IMR-90 (cell line): ENCODE results near the gene LEMD1. TPM values are rescaled to one million over a fixed set of nuclear protein-coding genes. Genes with fewer than 3 reads are reported as not detected.
A peak's percentile ranks its signal among the peaks of the same experiment; 100 is the strongest.

ENCODE experiments used
- ATAC-seq: fragments of 200-7000 bp; cut with Tn5 transposase; 2 replicates; pipeline ENCODE4 v1.9.1; 2020; ENCODE audit warnings: low read depth, mild to moderate bottlenecking, moderate library complexity
- BruUV-seq: library from RNA; stranded (reverse); fragments of 400-500 nt; replicated peaks from 2 replicates; lab custom pipeline; 2021; lab: Mats Ljungman, UMichigan
- CTCF ChIA-PET: fragments of 300-600 bp; formaldehyde crosslinking; extraction: SDS; loops from one replicate; lab custom pipeline; 2021; ENCODE audit warnings: antibody characterized with exemption; lab: Yijun Ruan, JAX
- POLR2A ChIA-PET: fragments of 300-600 bp; sonication (Branson Sonifier 250); formaldehyde crosslinking; loops from one replicate; lab custom pipeline; 2022; ENCODE audit warnings: antibody characterized with exemption; ENCODE audit not compliant: unreplicated experiment; lab: Charles Lee
- DNase-seq: peaks from one replicate; pipeline ENCODE4 v3.0.0; 2013
- H2AFZ ChIP-seq: replicated peaks from 2 replicates; pipeline ENCODE3; 2013; ENCODE audit warnings: low read length, mild to moderate bottlenecking; ENCODE audit not compliant: poor library complexity
- H2AK5ac ChIP-seq: 2 replicates; pipeline ENCODE4 v1.6.1; 2013; ENCODE audit warnings: low read depth, low read length, inconsistent platforms
- H2AK9ac ChIP-seq: replicated peaks from 2 replicates; pipeline ENCODE3; 2013; ENCODE audit warnings: mild to moderate bottlenecking, low read depth, low read length, moderate library complexity; ENCODE audit not compliant: poor library complexity
- H2BK120ac ChIP-seq: 2 replicates; pipeline ENCODE4 v1.6.1; 2013; ENCODE audit warnings: low read depth, low read length, inconsistent platforms
- H2BK15ac ChIP-seq: 3 replicates; pipeline ENCODE4 v1.6.1; 2013; ENCODE audit warnings: low read depth, low read length, inconsistent platforms
- H2BK20ac ChIP-seq: 2 replicates; pipeline ENCODE4 v1.6.1; 2013; ENCODE audit warnings: low read depth, mild to moderate bottlenecking, inconsistent platforms, low read length, moderate library complexity
- H2BK5ac ChIP-seq: 2 replicates; pipeline ENCODE4 v1.6.1; 2013; ENCODE audit warnings: mild to moderate bottlenecking, low read depth, low read length, inconsistent platforms; ENCODE audit not compliant: poor library complexity, severe bottlenecking
- H3K14ac ChIP-seq: replicated peaks from 2 replicates; pipeline ENCODE4 v1.6.1; 2013; ENCODE audit warnings: low read depth, low read length, inconsistent platforms
- H3K18ac ChIP-seq: 2 replicates; pipeline ENCODE4 v1.6.1; 2013; ENCODE audit warnings: low read depth, low read length, control low read depth
- H3K23ac ChIP-seq: 2 replicates; pipeline ENCODE4 v1.6.1; 2013; ENCODE audit warnings: low read depth, low read length, inconsistent platforms
- H3K27ac ChIP-seq: 2 replicates; pipeline ENCODE4 v1.5.1; 2013; ENCODE audit warnings: mild to moderate bottlenecking, control low read depth, low read length; ENCODE audit not compliant: insufficient read depth
- H3K27me3 ChIP-seq: 2 replicates; pipeline ENCODE4 v1.6.1; 2013; ENCODE audit warnings: low read length; ENCODE audit not compliant: control insufficient read depth, insufficient read depth
- H3K36me3 ChIP-seq: 2 replicates; pipeline ENCODE4 v1.6.1; 2013; ENCODE audit warnings: low read length, mixed read lengths; ENCODE audit not compliant: control insufficient read depth, insufficient read depth
- H3K4ac ChIP-seq: 2 replicates; pipeline ENCODE4 v1.6.1; 2013; ENCODE audit warnings: low read depth, low read length, inconsistent platforms
- H3K4me1 ChIP-seq: 2 replicates; pipeline ENCODE4 v1.6.1; 2013; ENCODE audit warnings: low read length, mixed read lengths; ENCODE audit not compliant: control insufficient read depth, insufficient read depth
- H3K4me2 ChIP-seq: 2 replicates; pipeline ENCODE4 v1.6.1; 2013; ENCODE audit warnings: low read depth, mild to moderate bottlenecking, control low read depth, low read length, moderate library complexity
- H3K4me3 ChIP-seq: 2 replicates; pipeline ENCODE4 v1.5.1; 2013; ENCODE audit warnings: low read depth, mild to moderate bottlenecking, control low read depth, low read length, moderate library complexity; ENCODE audit not compliant: insufficient read depth
- H3K56ac ChIP-seq: 2 replicates; pipeline ENCODE4 v1.6.1; 2013; ENCODE audit warnings: low read length, inconsistent platforms; ENCODE audit not compliant: insufficient read depth; ENCODE audit errors: extremely low read depth
- H3K79me1 ChIP-seq, 2 experiments: 2 replicates each; pipeline ENCODE4 v1.6.1; 2013; ENCODE audit warnings: low read length in 2 of 2, inconsistent platforms in 1 of 2, low read depth in 1 of 2
- H3K9ac ChIP-seq: 2 replicates; pipeline ENCODE4 v1.6.1; 2013; ENCODE audit warnings: low read depth, low read length, control low read depth
- H3K9me1 ChIP-seq: 2 replicates; pipeline ENCODE4 v1.6.1; 2013; ENCODE audit warnings: low read length, inconsistent platforms; ENCODE audit not compliant: insufficient read depth
- H3K9me3 ChIP-seq: 2 replicates; pipeline ENCODE4 v1.6.1; 2013; ENCODE audit warnings: low read length; ENCODE audit not compliant: control insufficient read depth, insufficient read depth
- H4K20me1 ChIP-seq: 2 replicates; pipeline ENCODE4 v1.6.1; 2013; ENCODE audit warnings: low read length, inconsistent platforms; ENCODE audit not compliant: insufficient read depth
- H4K5ac ChIP-seq: 2 replicates; pipeline ENCODE4 v1.6.1; 2013; ENCODE audit warnings: mild to moderate bottlenecking, low read depth, low read length, control low read depth
- H4K8ac ChIP-seq, 2 experiments: 2 replicates each; pipeline ENCODE4 v1.6.1; 2013; ENCODE audit warnings: low read depth in 2 of 2, low read length in 2 of 2, control low read depth in 1 of 2, inconsistent platforms in 1 of 2
- H4K91ac ChIP-seq: 2 replicates; pipeline ENCODE4 v1.6.1; 2013; ENCODE audit warnings: low read depth, low read length, inconsistent platforms; ENCODE audit not compliant: insufficient read depth
- BHLHE40 ChIP-seq: fragments of 150-350 bp; IDR thresholded peaks from 2 replicates; pipeline ENCODE4 v1.6.1; 2016; ENCODE audit warnings: mild to moderate bottlenecking, low read depth, low read length
- CHD1 ChIP-seq: IDR thresholded peaks from 2 replicates; pipeline ENCODE4 v1.6.1; 2012; ENCODE audit warnings: low read depth, low read length, improper control_type of control experiment
- FOS ChIP-seq: fragments of 150-350 bp; IDR thresholded peaks from 2 replicates; pipeline ENCODE4 v1.6.1; 2016; ENCODE audit warnings: low read depth, low read length
- MAFK ChIP-seq: IDR thresholded peaks from 2 replicates; pipeline ENCODE4 v1.6.1; 2012; ENCODE audit warnings: low read depth, low read length, improper control_type of control experiment
- MAZ ChIP-seq: IDR thresholded peaks from 2 replicates; pipeline ENCODE4 v1.6.1; 2012; ENCODE audit warnings: low read depth, mild to moderate bottlenecking, low read length, improper control_type of control experiment, moderate library complexity, borderline replicate concordance
- MXI1 ChIP-seq: IDR thresholded peaks from 2 replicates; pipeline ENCODE4 v1.6.1; 2012; ENCODE audit warnings: low read depth, mild to moderate bottlenecking, low read length, moderate library complexity, borderline replicate concordance
- NFE2L2 ChIP-seq: fragments of 150-350 bp; IDR thresholded peaks from 2 replicates; pipeline ENCODE4 v1.6.1; 2016; ENCODE audit warnings: low read depth, mild to moderate bottlenecking, low read length
- POLR2A ChIP-seq: IDR thresholded peaks from 2 replicates; pipeline ENCODE4 v1.6.1; 2012; ENCODE audit warnings: mild to moderate bottlenecking, low read depth, low read length
- RAD21 ChIP-seq: IDR thresholded peaks from 2 replicates; pipeline ENCODE4 v1.6.1; 2012; ENCODE audit warnings: low read length, improper control_type of control experiment
- RCOR1 ChIP-seq: IDR thresholded peaks from 2 replicates; pipeline ENCODE4 v1.6.1; 2012; ENCODE audit warnings: mild to moderate bottlenecking, low read length, improper control_type of control experiment; ENCODE audit not compliant: insufficient replicate concordance
- SMC3 ChIP-seq: fragments of 150-350 bp; IDR thresholded peaks from 2 replicates; pipeline ENCODE4 v1.6.1; 2016; ENCODE audit warnings: low read depth, mild to moderate bottlenecking, antibody characterized with exemption, low read length, moderate library complexity
- WGBS, 2 experiments: methylation state at CpG; one replicate each; pipeline versions ENCODE4 v1.1.5 to v1.1.7; 2013; ENCODE audit warnings: missing lambda C conversion rate in 2 of 2; ENCODE audit not compliant: insufficient read length in 1 of 2; ENCODE audit errors: extremely low coverage in 2 of 2; 5-methylcytosine and 5-hydroxymethylcytosine counted together
- dilution Hi-C: fragments of 300-500 bp; cut with HindIII; formaldehyde crosslinking; loops from one replicate; pipeline ENCODE4 v1.14.3; 2018; ENCODE audit warnings: low sequenced_read_pairs; ENCODE audit not compliant: unreplicated experiment
- in situ Hi-C: fragments of 300-500 bp; cut with MboI; formaldehyde crosslinking; loops from 3 replicates; pipeline ENCODE4 v1.14.3; 2019; ENCODE audit warnings: low sequenced_read_pairs, inconsistent platforms, mixed read lengths
- intact Hi-C: fragments of 100-400 bp; cut with micrococcal nuclease; formaldehyde crosslinking; loops from 2 replicates; pipeline ENCODE4 v1.10.0; 2022
- polyA plus RNA-seq, 3 experiments: library from polyadenylated mRNA; depleted of rRNA; stranded (reverse); fragments of >200 nt; gene quantifications; 2 replicates each; pipeline ENCODE4 v1.2.3, GENCODE V29; 2012; ENCODE audit warnings: low replicate concordance in 1 of 3
- total RNA-seq: library from RNA; depleted of rRNA; stranded (reverse); fragments of >200 nt; gene quantifications from 2 replicates; pipeline ENCODE4 v1.2.3, GENCODE V29; 2012
- TF ChIP-seq, protein P1 (sequence below): fragments of 150-350 bp; IDR thresholded peaks from 2 replicates; pipeline ENCODE4 v1.6.1; 2017; ENCODE audit warnings: mild to moderate bottlenecking, antibody characterized with exemption, low read length, low read depth
- TF ChIP-seq, protein P2 (sequence below): conservative IDR thresholded peaks from 2 replicates; pipeline ENCODE4 v1.5.1; 2012; ENCODE audit warnings: mild to moderate bottlenecking, low read depth, low read length, improper control_type of control experiment
- TF ChIP-seq, protein P3 (sequence below): fragments of 150-350 bp; IDR thresholded peaks from 2 replicates; pipeline ENCODE4 v1.6.1; 2016; ENCODE audit warnings: low read depth, mild to moderate bottlenecking, low read length, moderate library complexity, borderline replicate concordance

Gene LEMD1
- total and polyA plus RNA-seq, 2 of the 4 experiments (the other 2 are of a cell fraction), result not detected

DNA sequence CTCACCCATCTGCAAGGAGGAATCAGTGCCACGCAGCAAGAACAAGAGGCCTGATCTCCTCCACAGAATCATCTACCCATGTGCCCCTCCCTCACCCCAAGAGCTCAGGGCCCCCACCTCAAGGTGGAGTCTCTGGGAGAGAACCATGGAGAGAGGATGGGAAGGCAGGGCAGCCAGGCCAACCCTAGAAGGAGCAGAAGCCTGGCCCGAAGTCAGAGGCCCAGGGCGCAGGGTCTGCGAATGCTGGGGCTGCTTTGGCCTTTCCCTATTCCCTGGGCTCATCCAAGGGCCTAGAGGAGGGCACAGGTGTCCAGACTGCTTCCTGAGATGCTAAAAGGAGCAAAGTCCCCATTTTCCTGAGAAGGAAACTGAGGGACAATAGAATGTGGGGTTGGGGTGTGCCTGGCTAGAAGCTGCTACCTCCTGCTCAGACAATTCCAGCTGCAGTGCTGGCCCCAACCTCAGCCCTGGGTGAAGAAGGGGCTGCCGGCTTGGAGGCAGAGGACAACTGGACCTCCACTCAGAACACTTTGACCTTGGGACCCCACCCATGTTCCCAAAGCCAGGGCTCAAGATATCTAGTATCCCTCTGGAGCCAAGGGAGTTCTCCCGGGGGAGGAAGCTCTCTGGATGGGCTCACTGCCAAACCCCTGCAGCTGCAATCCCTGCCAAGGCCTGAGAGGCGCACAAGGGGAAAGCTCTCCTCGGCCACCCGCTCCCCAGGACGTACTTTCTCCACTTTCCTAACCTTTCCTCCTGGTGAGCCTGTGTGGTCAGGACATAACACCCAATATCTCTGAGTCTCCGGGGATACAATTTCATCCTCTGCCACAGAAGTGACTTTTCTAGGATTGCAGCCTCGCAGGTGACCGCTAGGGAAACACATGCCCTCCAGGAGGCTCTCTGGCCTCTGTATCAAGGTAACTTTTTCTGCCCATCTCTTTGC lies 16.6 kb upstream of the LEMD1 start:
- H3K27me3 ChIP-seq, result peaks cover 75% of the 10 kb centered on the region
- no peaks in the 10 kb centered on the region for H3K79me1 ChIP-seq
- H4K5ac ChIP-seq, result no peak overlapping the region
- H3K4ac ChIP-seq, result no peak overlapping the region
- no peak overlapping the region for H3K4me3 ChIP-seq
- no peak overlapping the region for H3K18ac ChIP-seq
- H2BK120ac ChIP-seq, result no peak overlapping the region
- H2AK5ac ChIP-seq, result no peak overlapping the region
- dilution Hi-C loops (no loop called here), in situ Hi-C loops (no loop called here), intact Hi-C loops (no loop called here)
- H2BK20ac ChIP-seq, result no peak overlapping the region
- H3K56ac ChIP-seq, result no peak overlapping the region
- H2AK9ac ChIP-seq, result no peak overlapping the region
- H3K9ac ChIP-seq, result no peak overlapping the region
- DNase-seq (peak; percentile 65), ATAC-seq (peak; percentile 84)
- no peaks in the 10 kb centered on the region for H3K9me3 ChIP-seq
- H2AFZ ChIP-seq, result no peak overlapping the region
- H3K27ac ChIP-seq, result no peak overlapping the region
- H2BK5ac ChIP-seq, result no peak overlapping the region
- H4K8ac ChIP-seq, result no peak overlapping the region
- H4K20me1 ChIP-seq, result no peaks in the 10 kb centered on the region
- H4K91ac ChIP-seq, result no peak overlapping the region
- H3K9me1 ChIP-seq, result no peaks in the 10 kb centered on the region
- no peak overlapping the region for H2BK15ac ChIP-seq
- ChIA-PET POLR2A (no interaction called here), CTCF (interaction anchor here (0.8 to 1.2 kb wide), 4 partner anchors 12 to 84 kb away, joined by 3 to 5 read pairs (median 4); no protein-coding TSS in a partner anchor)
- H3K14ac ChIP-seq, result no peak overlapping the region
- BruUV-seq, result no TSS peak
- no peaks in the 10 kb centered on the region for H3K4me1 ChIP-seq
- no peak overlapping the region for H3K23ac ChIP-seq
- 49% methylated on average over 5 of the region's 13 CpGs; no CpG with 5 or more reads in 1 of the 2 experiments for WGBS, 2 experiments
- H3K36me3 ChIP-seq, result no peaks in the 10 kb centered on the region
- no peak overlapping the region for H3K4me2 ChIP-seq
- TF ChIP-seq MAZ (peak; percentile 32; the same call in 1 of the 2 replicates), CHD1 (no peak), RAD21 (peak; percentile 26), RCOR1 (no peak), MAFK (no peak), POLR2A (no peak), BHLHE40 (no peak), NFE2L2 (no peak), FOS (no peak), SMC3 (no peak), MXI1 (no peak)
- TF ChIP-seq, protein P1, sequence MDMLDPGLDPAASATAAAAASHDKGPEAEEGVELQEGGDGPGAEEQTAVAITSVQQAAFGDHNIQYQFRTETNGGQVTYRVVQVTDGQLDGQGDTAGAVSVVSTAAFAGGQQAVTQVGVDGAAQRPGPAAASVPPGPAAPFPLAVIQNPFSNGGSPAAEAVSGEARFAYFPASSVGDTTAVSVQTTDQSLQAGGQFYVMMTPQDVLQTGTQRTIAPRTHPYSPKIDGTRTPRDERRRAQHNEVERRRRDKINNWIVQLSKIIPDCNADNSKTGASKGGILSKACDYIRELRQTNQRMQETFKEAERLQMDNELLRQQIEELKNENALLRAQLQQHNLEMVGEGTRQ, result no peak
- TF ChIP-seq, protein P2, sequence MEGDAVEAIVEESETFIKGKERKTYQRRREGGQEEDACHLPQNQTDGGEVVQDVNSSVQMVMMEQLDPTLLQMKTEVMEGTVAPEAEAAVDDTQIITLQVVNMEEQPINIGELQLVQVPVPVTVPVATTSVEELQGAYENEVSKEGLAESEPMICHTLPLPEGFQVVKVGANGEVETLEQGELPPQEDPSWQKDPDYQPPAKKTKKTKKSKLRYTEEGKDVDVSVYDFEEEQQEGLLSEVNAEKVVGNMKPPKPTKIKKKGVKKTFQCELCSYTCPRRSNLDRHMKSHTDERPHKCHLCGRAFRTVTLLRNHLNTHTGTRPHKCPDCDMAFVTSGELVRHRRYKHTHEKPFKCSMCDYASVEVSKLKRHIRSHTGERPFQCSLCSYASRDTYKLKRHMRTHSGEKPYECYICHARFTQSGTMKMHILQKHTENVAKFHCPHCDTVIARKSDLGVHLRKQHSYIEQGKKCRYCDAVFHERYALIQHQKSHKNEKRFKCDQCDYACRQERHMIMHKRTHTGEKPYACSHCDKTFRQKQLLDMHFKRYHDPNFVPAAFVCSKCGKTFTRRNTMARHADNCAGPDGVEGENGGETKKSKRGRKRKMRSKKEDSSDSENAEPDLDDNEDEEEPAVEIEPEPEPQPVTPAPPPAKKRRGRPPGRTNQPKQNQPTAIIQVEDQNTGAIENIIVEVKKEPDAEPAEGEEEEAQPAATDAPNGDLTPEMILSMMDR, result peak; percentile 52
- TF ChIP-seq, protein P3, sequence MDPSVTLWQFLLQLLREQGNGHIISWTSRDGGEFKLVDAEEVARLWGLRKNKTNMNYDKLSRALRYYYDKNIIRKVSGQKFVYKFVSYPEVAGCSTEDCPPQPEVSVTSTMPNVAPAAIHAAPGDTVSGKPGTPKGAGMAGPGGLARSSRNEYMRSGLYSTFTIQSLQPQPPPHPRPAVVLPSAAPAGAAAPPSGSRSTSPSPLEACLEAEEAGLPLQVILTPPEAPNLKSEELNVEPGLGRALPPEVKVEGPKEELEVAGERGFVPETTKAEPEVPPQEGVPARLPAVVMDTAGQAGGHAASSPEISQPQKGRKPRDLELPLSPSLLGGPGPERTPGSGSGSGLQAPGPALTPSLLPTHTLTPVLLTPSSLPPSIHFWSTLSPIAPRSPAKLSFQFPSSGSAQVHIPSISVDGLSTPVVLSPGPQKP, result no peak
